Prostate gland (tissue), 2 donors: Measurements from ENCODE around the gene LENG1.

Experiments used
- POLR2A ChIP-seq: fragments of 450-650 bp; IDR thresholded peaks from one replicate; pipeline ENCODE4 v1.6.1; 2016; ENCODE audit warnings: antibody characterized with exemption, mild to moderate bottlenecking
- TF ChIP-seq, protein P1 (sequence below), 4 experiments: fragments of 200-600 bp in 2 of 4; fragments of 450-650 bp in 2 of 4; sonication (generic) in 2 of 4; IDR thresholded peaks; 1 replicate in 3 of 4; 2 replicates in 1 of 4; pipeline ENCODE4 v1.5.1; 2016 to 2019; ENCODE audit warnings: antibody characterized with exemption in 4 of 4, mild to moderate bottlenecking in 2 of 4, moderate library complexity in 2 of 4

DNA sequence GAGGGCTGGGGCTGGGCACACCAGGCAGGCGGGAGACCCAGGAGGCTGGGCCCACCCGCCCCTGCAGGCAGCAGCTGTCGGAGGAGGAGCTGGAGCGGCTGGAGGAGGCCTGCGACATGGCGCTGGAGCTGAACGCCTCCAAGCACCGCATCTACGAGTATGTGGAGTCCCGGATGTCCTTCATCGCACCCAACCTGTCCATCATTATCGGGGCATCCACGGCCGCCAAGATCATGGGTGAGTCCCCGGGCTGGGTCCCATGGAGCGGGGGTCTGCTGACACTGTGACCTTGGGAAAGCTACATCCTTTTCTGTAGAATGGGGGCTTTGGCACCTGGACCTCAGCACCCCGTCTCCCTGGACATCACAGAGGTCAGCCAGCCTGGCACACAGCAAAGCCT lies 35.8 kb downstream of the LENG1 start:
- TF ChIP-seq, protein P1, sequence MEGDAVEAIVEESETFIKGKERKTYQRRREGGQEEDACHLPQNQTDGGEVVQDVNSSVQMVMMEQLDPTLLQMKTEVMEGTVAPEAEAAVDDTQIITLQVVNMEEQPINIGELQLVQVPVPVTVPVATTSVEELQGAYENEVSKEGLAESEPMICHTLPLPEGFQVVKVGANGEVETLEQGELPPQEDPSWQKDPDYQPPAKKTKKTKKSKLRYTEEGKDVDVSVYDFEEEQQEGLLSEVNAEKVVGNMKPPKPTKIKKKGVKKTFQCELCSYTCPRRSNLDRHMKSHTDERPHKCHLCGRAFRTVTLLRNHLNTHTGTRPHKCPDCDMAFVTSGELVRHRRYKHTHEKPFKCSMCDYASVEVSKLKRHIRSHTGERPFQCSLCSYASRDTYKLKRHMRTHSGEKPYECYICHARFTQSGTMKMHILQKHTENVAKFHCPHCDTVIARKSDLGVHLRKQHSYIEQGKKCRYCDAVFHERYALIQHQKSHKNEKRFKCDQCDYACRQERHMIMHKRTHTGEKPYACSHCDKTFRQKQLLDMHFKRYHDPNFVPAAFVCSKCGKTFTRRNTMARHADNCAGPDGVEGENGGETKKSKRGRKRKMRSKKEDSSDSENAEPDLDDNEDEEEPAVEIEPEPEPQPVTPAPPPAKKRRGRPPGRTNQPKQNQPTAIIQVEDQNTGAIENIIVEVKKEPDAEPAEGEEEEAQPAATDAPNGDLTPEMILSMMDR (IDR thresholded peaks at IDR 0.05), result no peak
- no peak for TF ChIP-seq POLR2A
